AG04450 (cell line): ENCODE measurements around the gene ASIC2. TPM values are rescaled to one million over a fixed set of nuclear protein-coding genes. Genes with fewer than 3 reads are reported as not detected.

Experiments
- CTCF ChIA-PET: fragments of 300-600, 350-600 bp; formaldehyde crosslinking; extraction: SDS; loops from one replicate; lab custom pipeline; 2022; ENCODE audit warnings: antibody characterized with exemption, inconsistent platforms; lab: Charles Lee
- POLR2A ChIA-PET: fragments of 350-600 bp; formaldehyde crosslinking; extraction: SDS; loops from one replicate; lab custom pipeline; 2021; ENCODE audit warnings: antibody characterized with exemption, inconsistent platforms; lab: Yijun Ruan, JAX
- DNase-seq: peaks from one replicate; pipeline ENCODE4 v3.0.0-alpha.2; 2011; ENCODE audit warnings: low read depth, low spot score
- H3K27ac ChIP-seq: one replicate; pipeline ENCODE4 v1.5.1; 2012; ENCODE audit warnings: low read depth, low read length, control low read depth
- H3K27me3 ChIP-seq: one replicate; pipeline ENCODE4 v1.6.0; 2012; ENCODE audit warnings: low read length; ENCODE audit not compliant: control insufficient read depth, insufficient read depth
- H3K4me3 ChIP-seq: 2 replicates; pipeline ENCODE4 v1.5.1; 2011; ENCODE audit warnings: mild to moderate bottlenecking, low read depth, low read length, control low read depth
- H3K9me3 ChIP-seq: 2 replicates; pipeline ENCODE4 v1.5.1; 2012; ENCODE audit warnings: low read length; ENCODE audit not compliant: control insufficient read depth, insufficient read depth
- CTCF ChIP-seq: IDR thresholded peaks from 2 replicates; pipeline ENCODE4 v1.5.1; 2011; ENCODE audit warnings: low read depth, low read length, control low read depth, inconsistent platforms
- polyA plus RNA-seq: library from polyadenylated mRNA; depleted of rRNA; stranded (reverse); fragments of >200 nt; gene quantifications from 2 replicates; pipeline ENCODE4 v1.2.3, GENCODE V29; 2011

The ASIC2 gene
- polyA plus RNA-seq, 1 experiment: 0.19 TPM

- H3K4me3 ChIP-seq: no peak overlapping the region
- H3K27me3 ChIP-seq: peaks cover 8% of the 10 kb centered on the region
- H3K9me3 ChIP-seq: no peaks in the 10 kb centered on the region
- no peak for TF ChIP-seq CTCF
- CTCF ChIA-PET: no interaction called here
- H3K27ac ChIP-seq: no peak overlapping the region
- POLR2A ChIA-PET: no interaction called here
- no peak for DNase-seq
Measured at GRCh38 chr17:33228548-33228947, 64.5 kb downstream of the ASIC2 start.

GRCh38 chr17:33227911-33228310 lies 65.2 kb downstream of the ASIC2 start:
- H3K9me3 ChIP-seq: no peaks in the 10 kb centered on the region
- ChIA-PET POLR2A (no interaction called here), CTCF (no interaction called here)
- H3K27ac ChIP-seq: no peak overlapping the region
- H3K27me3 ChIP-seq: peaks cover 8% of the 10 kb centered on the region
- no peak for DNase-seq
- no peak overlapping the region for H3K4me3 ChIP-seq
- no peak for TF ChIP-seq CTCF

- ChIA-PET POLR2A (no interaction called here), CTCF (no interaction called here)
- TF ChIP-seq CTCF: no peak
- Histone ChIP-seq H3K4me3 (no peak overlapping the region), H3K27me3 (peaks cover 8% of the 10 kb centered on the region), H3K27ac (no peak overlapping the region), H3K9me3 (no peaks in the 10 kb centered on the region)
- no peak for DNase-seq
Measured at GRCh38 chr17:33225994-33226393, 67.1 kb downstream of the ASIC2 start.

- no peak overlapping the region for H3K27ac ChIP-seq
- no peaks in the 10 kb centered on the region for H3K9me3 ChIP-seq
- H3K4me3 ChIP-seq: no peak overlapping the region
- TF ChIP-seq CTCF: no peak
- H3K27me3 ChIP-seq: peaks cover 8% of the 10 kb centered on the region
- DNase-seq: no peak
- ChIA-PET POLR2A (no interaction called here), CTCF (no interaction called here)
Measured at GRCh38 chr17:33225509-33225908, 67.6 kb downstream of the ASIC2 start.

- no peak for DNase-seq
- H3K9me3 ChIP-seq: no peaks in the 10 kb centered on the region
- H3K27me3 ChIP-seq: no peaks in the 10 kb centered on the region
- no peak for TF ChIP-seq CTCF
- no peak overlapping the region for H3K27ac ChIP-seq
- no peak overlapping the region for H3K4me3 ChIP-seq
- ChIA-PET POLR2A (no interaction called here), CTCF (no interaction called here)
Measured at GRCh38 chr17:33220036-33220435, 73.1 kb downstream of the ASIC2 start.
